ENCODE data around the gene LMF2.
"Not testable (repeated sequence)": the region's sequence is repeated elsewhere in the genome, so short reads cannot be mapped to it uniquely, and the experiment has no call there.

LMF2 gene

DNA sequence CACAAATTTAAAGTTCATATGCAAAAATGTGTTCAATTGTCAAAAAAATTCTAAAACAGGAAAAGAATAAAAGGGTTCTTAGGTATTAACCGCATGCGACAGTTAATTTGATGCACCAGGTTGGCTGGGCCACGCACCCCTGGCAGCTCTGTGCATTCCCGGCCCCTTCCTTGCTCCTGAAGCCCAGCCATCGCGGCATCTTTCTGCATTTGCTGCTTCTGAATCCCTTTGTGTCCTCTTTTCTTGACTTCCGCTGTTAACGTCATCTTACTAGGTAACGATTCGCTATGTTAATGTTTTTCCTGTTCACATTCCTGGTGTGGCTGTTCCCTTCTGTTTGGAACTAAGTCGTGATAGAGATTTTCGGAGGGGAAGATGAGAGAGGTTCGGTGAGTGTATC lies 30.3 kb upstream of the LMF2 start:
- TF ChIP-seq FOXK2 (IDR thresholded peaks at IDR 0.05) (no peak), ZNF384 (IDR thresholded peaks at IDR 0.05) (no peak), LEF1 (IDR thresholded peaks at IDR 0.05; ENCODE audit: borderline replicate concordance) (no peak), FOXA1 (IDR thresholded peaks at IDR 0.05) (no peak), PKNOX1 (IDR thresholded peaks at IDR 0.05) (no peak), ELF4 (IDR thresholded peaks at IDR 0.05) (no peak), NFRKB (IDR thresholded peaks at IDR 0.05) (no peak), BHLHE40 (IDR thresholded peaks at IDR 0.05; ENCODE audit: borderline replicate concordance) (no peak), CTBP1 (IDR thresholded peaks at IDR 0.05; ENCODE audit: borderline replicate concordance) (no peak), SP1 (IDR thresholded peaks at IDR 0.05) (no peak), FOXM1 (IDR thresholded peaks at IDR 0.05; ENCODE audit: borderline replicate concordance) (no peak), ARNT (IDR thresholded peaks at IDR 0.05) (no peak), L3MBTL2 (conservative IDR thresholded peaks at IDR 0.05) (no peak)
- ChIA-PET POLR2A (interaction anchor here (7.3 kb wide), 1 partner anchor 13 kb away, joined by 49 read pairs; the partner anchor contains the start of gene SCO2), CTCF (interaction anchor here (3.4 kb wide), 1 partner anchor 12 kb away, joined by 11 read pairs; the partner anchor contains the start of gene SCO2)
- no peak for DNase-seq (ENCODE audit: extremely low spot score)

GRCh38 chr22:50536226-50536625 lies 28.7 kb upstream of the LMF2 start:
- POLR2A ChIA-PET = interaction anchor here (7.3 kb wide), 1 partner anchor 11 kb away, joined by 49 read pairs; the partner anchor contains the start of gene SCO2
- TF ChIP-seq FOXA1 (IDR thresholded peaks at IDR 0.05) (no peak), NFRKB (IDR thresholded peaks at IDR 0.05) (no peak), LEF1 (IDR thresholded peaks at IDR 0.05; ENCODE audit: borderline replicate concordance) (no peak), HDGF (IDR thresholded peaks at IDR 0.05; ENCODE audit: borderline replicate concordance) (no peak), CTBP1 (IDR thresholded peaks at IDR 0.05; ENCODE audit: borderline replicate concordance) (no peak), ELF4 (IDR thresholded peaks at IDR 0.05) (no peak), ARNT (IDR thresholded peaks at IDR 0.05) (no peak), PKNOX1 (IDR thresholded peaks at IDR 0.05) (no peak), TARDBP (IDR thresholded peaks at IDR 0.05) (no peak), ZNF384 (IDR thresholded peaks at IDR 0.05) (no peak), SUZ12 (IDR thresholded peaks at IDR 0.05) (no peak)

DNA sequence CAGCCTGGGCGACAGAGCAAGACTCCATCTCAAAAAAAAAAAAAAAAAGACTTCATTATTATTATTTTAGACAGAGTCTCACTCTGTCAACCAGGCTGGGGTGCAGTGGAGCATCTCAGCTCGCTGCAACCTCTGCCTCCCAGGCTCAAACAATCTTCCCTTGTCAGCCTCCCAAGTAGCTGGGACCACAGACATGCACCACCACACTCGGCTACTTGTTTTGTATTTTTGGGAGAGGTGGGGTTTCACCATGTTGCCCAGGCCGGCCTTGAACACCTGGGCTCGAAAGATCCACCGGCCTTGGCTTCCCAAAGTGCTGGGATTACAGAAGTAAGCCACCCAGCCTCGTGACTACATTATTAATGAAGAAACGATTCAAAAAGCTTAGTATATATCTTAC lies 27.6 kb upstream of the LMF2 start:
- POLR2A ChIA-PET = interaction anchor here (0.7 to 7.3 kb wide), 3 partner anchors 10 to 31 kb away, joined by 3 to 49 read pairs (median 3); partner anchors contain the start of genes SCO2 and SYCE3
- no peak for TF ChIP-seq CTBP1 (IDR thresholded peaks at IDR 0.05; ENCODE audit: borderline replicate concordance)
- TF ChIP-seq PKNOX1 (IDR thresholded peaks at IDR 0.05) = no peak
- no peak for TF ChIP-seq TARDBP (IDR thresholded peaks at IDR 0.05)
- no peak for TF ChIP-seq ELF4 (IDR thresholded peaks at IDR 0.05)
- no peak for TF ChIP-seq L3MBTL2 (conservative IDR thresholded peaks at IDR 0.05)
- TF ChIP-seq ARNT (IDR thresholded peaks at IDR 0.05) = no peak
- TF ChIP-seq FOXA1 (IDR thresholded peaks at IDR 0.05) = no peak
- no peak for TF ChIP-seq BHLHE40 (IDR thresholded peaks at IDR 0.05; ENCODE audit: borderline replicate concordance)
- no peak for DNase-seq (ENCODE audit: extremely low spot score)
- CTCF ChIA-PET = interaction anchor here (0.6 to 2.2 kb wide), 3 partner anchors 9 to 92 kb away, joined by 3 to 10 read pairs (median 5); partner anchors contain the start of gene SCO2

More at GRCh38 chr22:50536226-50536625, 28.7 kb upstream of the LMF2 start:
- CTCF ChIA-PET = interaction anchor here (0.9 to 2.2 kb wide), 2 partner anchors 11 to 91 kb away, joined by 5 to 10 read pairs; partner anchors contain the start of gene SCO2
- no peak for DNase-seq (ENCODE audit: extremely low spot score)

DNA sequence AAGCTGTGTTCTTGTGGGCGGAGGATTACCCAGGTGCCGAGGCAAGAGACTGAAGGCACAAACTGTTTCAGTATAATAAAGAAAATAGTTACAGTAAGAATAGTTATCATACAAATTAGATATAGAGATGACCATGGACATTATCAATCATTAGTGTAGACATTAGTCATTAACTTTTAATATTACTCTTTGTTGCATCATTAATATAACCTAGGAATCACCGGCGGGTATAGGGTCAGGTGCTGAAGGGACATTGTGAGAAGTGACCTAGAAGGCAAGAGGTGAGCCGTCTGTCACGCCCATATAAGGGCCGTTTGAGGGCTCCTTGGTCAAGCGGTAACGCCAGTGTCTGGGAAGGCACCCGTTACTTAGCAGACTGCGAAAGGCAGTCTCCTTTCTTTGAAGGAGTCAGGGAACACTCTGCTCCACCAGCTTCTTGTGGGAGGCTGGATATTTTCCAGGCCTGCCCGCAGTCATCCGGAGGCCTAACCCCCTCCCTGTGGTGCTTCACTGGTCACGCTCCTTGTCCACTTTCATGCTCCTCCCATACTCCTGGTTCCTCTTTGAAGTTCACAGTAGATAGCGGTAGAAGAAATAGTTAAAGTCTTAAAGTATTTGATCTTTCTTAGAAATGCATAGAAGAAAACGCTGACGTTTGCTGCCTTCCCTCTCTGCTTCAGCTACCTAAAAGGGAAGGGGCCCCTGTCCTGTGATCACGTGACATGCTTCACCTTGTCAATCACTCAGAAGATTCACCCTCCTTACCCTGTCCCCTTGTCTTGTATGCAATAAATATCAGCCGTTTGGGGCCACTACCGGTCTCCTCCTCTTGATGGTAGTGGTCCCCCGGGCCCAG lies 26.6 kb upstream of the LMF2 start:
- CTCF ChIA-PET = interaction anchor here (0.9 to 2.2 kb wide), 2 partner anchors 8 to 29 kb away, joined by 3 to 10 read pairs; partner anchors contain the start of gene SCO2
- POLR2A ChIA-PET = interaction anchor here (1.3 to 7.3 kb wide), 2 partner anchors 9 to 29 kb away, joined by 3 to 49 read pairs; partner anchors contain the start of genes SCO2 and SYCE3
- DNase-seq (ENCODE audit: extremely low spot score) = not testable (repeated sequence)
- TF ChIP-seq PKNOX1 (IDR thresholded peaks at IDR 0.05) = peak; percentile 57; the same call in 1 of the 2 replicates

GRCh38 chr22:50532824-50533796 lies 25.6 kb upstream of the LMF2 start:
- ChIA-PET CTCF (interaction anchor here (0.9 kb wide), 1 partner anchor 30 kb away, joined by 3 read pairs; no protein-coding TSS in a partner anchor), POLR2A (interaction anchor here (1.3 kb wide), 1 partner anchor 30 kb away, joined by 3 read pairs; the partner anchor contains the start of gene SYCE3)
- no peak for DNase-seq (ENCODE audit: extremely low spot score)
- TF ChIP-seq NFRKB (IDR thresholded peaks at IDR 0.05) (no peak), FOXM1 (IDR thresholded peaks at IDR 0.05; ENCODE audit: borderline replicate concordance) (no peak), FOXK2 (IDR thresholded peaks at IDR 0.05) (no peak), CTBP1 (IDR thresholded peaks at IDR 0.05; ENCODE audit: borderline replicate concordance) (no peak), SP1 (IDR thresholded peaks at IDR 0.05) (no peak), PKNOX1 (IDR thresholded peaks at IDR 0.05) (no peak), LEF1 (IDR thresholded peaks at IDR 0.05; ENCODE audit: borderline replicate concordance) (no peak), SUZ12 (IDR thresholded peaks at IDR 0.05) (no peak), ZNF384 (IDR thresholded peaks at IDR 0.05) (no peak), FOXA1 (IDR thresholded peaks at IDR 0.05) (no peak), BHLHE40 (IDR thresholded peaks at IDR 0.05; ENCODE audit: borderline replicate concordance) (no peak), L3MBTL2 (conservative IDR thresholded peaks at IDR 0.05) (no peak), TARDBP (IDR thresholded peaks at IDR 0.05) (no peak), ARNT (IDR thresholded peaks at IDR 0.05) (no peak), HDGF (IDR thresholded peaks at IDR 0.05; ENCODE audit: borderline replicate concordance) (no peak), ELF4 (IDR thresholded peaks at IDR 0.05) (no peak)
